Thoracic aorta (tissue), 2 donors: ENCODE data around the gene MCOLN1. TPM values are rescaled to one million over a fixed set of nuclear protein-coding genes. Genes with fewer than 3 reads are reported as not detected.

Source experiments
- ATAC-seq: fragments of 150-250 bp; one replicate; pipeline ENCODE4 v1.8.0; 2017; ENCODE audit warnings: low read depth; ENCODE audit not compliant: insufficient number of reproducible peaks, low FRiP score
- DNase-seq: peaks from one replicate; pipeline ENCODE4 v3.0.0-alpha.2; 2020; ENCODE audit warnings: low spot score
- H3K27ac ChIP-seq, 2 donors: fragments of 200-600 bp; sonication (generic); 1 replicate in 1 of 2; 2 replicates in 1 of 2; pipeline ENCODE4 v1.5.1; 2016; ENCODE audit warnings: mild to moderate bottlenecking in 2 of 2, moderate library complexity in 2 of 2
- H3K27me3 ChIP-seq: fragments of 200-600 bp; sonication (generic); replicated peaks from 2 replicates; pipeline ENCODE4 v1.6.0; 2016; ENCODE audit warnings: mild to moderate bottlenecking; ENCODE audit not compliant: insufficient read depth
- H3K36me3 ChIP-seq: fragments of 200-600 bp; sonication (generic); one replicate; pipeline ENCODE4 v1.5.1; 2016
- H3K4me1 ChIP-seq, 2 donors: fragments of 200-600 bp; sonication (generic); 1 replicate in 1 of 2; 2 replicates in 1 of 2; pipeline versions ENCODE4 v1.5.1 to v1.6.0; 2016; ENCODE audit warnings: low read depth in 2 of 2, mild to moderate bottlenecking in 1 of 2; ENCODE audit not compliant: control insufficient read depth in 1 of 2
- H3K4me3 ChIP-seq: fragments of 200-600 bp; sonication (generic); 2 replicates; pipeline ENCODE4 v1.5.1; 2016; ENCODE audit warnings: mild to moderate bottlenecking
- H3K9me3 ChIP-seq: fragments of 200-600 bp; sonication (generic); 2 replicates; pipeline ENCODE4 v1.5.1; 2016
- CTCF ChIP-seq: fragments of 200-600 bp; sonication (generic); IDR thresholded peaks from one replicate; pipeline ENCODE4 v1.5.1; 2019; ENCODE audit warnings: antibody characterized with exemption
- total RNA-seq, 2 donors: library from RNA; depleted of rRNA; stranded (reverse); fragments of >200 nt; gene quantifications; one replicate each; pipeline versions ENCODE4 v1.1.0 to v1.2.3, GENCODE V29; 2016

The MCOLN1 gene
- total RNA-seq, 2 donors from 2014 or later, result 19.6 to 34.8 TPM

DNA sequence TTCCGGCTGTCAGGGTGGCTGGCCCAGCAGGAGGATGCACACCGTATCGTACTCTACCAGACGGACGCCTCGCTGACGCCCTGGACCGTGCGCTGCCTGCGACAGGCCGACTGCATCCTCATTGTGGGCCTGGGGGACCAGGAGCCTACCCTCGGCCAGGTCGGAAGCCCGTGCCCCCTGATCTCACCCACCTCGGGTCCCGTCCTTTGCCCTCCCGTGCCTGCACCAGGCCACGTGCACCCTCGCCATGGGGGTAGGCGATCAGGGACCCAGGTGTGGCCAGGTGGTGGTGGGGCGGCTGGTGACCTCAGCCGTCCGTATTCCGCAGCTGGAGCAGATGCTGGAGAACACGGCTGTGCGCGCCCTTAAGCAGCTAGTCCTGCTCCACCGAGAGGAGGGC, 32.1 kb downstream of the MCOLN1 start:
- peaks cover 69% of the 10 kb centered on the region for H3K36me3 ChIP-seq
- DNase-seq (no peak), ATAC-seq (no peak)
- no peak overlapping the region for H3K4me3 ChIP-seq
- no peaks in the 10 kb centered on the region for H3K9me3 ChIP-seq
- H3K27ac ChIP-seq, result no peak overlapping the region
- H3K4me1 ChIP-seq, result no peaks in the 10 kb centered on the region
- H3K27me3 ChIP-seq, result no peaks in the 10 kb centered on the region
- no peak for TF ChIP-seq CTCF

GRCh38 chr19:7554990-7555864, 32.8 kb downstream of the MCOLN1 start:
- ATAC-seq, result no peak
- H3K27me3 ChIP-seq, result no peaks in the 10 kb centered on the region
- DNase-seq, result no peak
- H3K4me1 ChIP-seq, result no peaks in the 10 kb centered on the region
- no peak overlapping the region for H3K4me3 ChIP-seq
- H3K36me3 ChIP-seq, result peaks cover 67% of the 10 kb centered on the region
- TF ChIP-seq CTCF, result no peak
- H3K27ac ChIP-seq, result no peak overlapping the region
- no peaks in the 10 kb centered on the region for H3K9me3 ChIP-seq

- Histone ChIP-seq H3K9me3 (no peaks in the 10 kb centered on the region), H3K27me3 (no peaks in the 10 kb centered on the region), H3K4me1 (no peaks in the 10 kb centered on the region), H3K27ac (no peak overlapping the region), H3K36me3 (peaks cover 71% of the 10 kb centered on the region), H3K4me3 (no peak overlapping the region)
- TF ChIP-seq CTCF, result no peak
- DNase-seq, result no peak
- ATAC-seq, result no peak
These were observed 34.4 kb downstream of the MCOLN1 start for GRCh38 chr19:7556696-7557315.

GRCh38 chr19:7558667-7559066, 36.2 kb downstream of the MCOLN1 start:
- H3K4me3 ChIP-seq, result no peak overlapping the region
- H3K27ac ChIP-seq, result no peak overlapping the region
- no peaks in the 10 kb centered on the region for H3K27me3 ChIP-seq
- DNase-seq, result no peak
- no peak for TF ChIP-seq CTCF
- no peak for ATAC-seq
- H3K9me3 ChIP-seq, result no peaks in the 10 kb centered on the region
- H3K4me1 ChIP-seq, result no peaks in the 10 kb centered on the region
- H3K36me3 ChIP-seq, result peaks cover 68% of the 10 kb centered on the region

DNA sequence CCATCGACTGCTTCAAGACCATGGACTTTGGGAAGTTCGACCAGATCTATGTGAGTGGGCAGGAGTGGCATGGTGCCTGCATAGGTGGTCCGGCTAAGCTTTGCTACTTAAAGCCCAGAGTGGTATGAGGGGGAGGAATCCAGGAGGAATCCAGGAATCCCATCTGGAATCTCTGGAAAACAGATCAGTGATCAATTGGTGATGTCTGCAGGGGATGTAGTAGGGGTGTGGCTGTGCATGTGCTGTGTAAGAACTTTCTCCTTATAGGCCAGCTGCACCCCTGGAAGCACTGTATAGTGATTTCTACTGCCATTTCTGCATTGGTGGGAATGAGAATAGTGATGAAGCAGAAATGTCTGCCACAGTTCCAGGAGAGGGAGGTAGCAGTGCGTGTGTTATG, 36.7 kb downstream of the MCOLN1 start:
- Histone ChIP-seq H3K4me1 (no peaks in the 10 kb centered on the region), H3K27me3 (no peaks in the 10 kb centered on the region), H3K27ac (no peak overlapping the region), H3K36me3 (peaks cover 67% of the 10 kb centered on the region), H3K4me3 (no peak overlapping the region), H3K9me3 (no peaks in the 10 kb centered on the region)
- ATAC-seq (no peak), DNase-seq (no peak)
- no peak for TF ChIP-seq CTCF
